ENCODE measurements around the gene ROR1. TPM values are rescaled to one million over a fixed set of nuclear protein-coding genes. Genes with fewer than 3 reads are reported as not detected.
A peak's percentile ranks its signal among the peaks of the same experiment; 100 is the strongest.

The ROR1 gene
- total RNA-seq, 1 experiment from 2014 or later, result 56.3 TPM

DNA sequence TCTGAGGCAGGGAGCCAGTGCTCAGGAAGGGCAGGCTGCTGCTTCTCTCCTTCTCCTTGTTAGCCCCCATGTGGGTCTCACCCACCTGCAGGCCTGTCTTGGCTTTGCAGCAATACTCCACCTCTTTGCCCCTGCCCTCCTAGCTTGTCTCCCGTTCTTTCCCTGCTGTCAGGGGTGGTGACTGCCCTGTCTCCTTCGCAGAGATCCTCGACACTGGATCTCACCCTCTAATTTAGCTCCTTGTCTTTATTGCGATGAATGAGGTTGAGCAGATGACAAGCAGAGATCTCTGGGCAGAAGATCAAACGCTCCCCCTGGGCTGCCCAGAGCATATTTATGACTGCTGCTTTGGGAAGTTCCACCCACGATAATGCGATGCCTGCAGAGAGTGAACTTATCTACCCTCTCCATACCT lies 199.2 kb downstream of the ROR1 start:
- POLR2A ChIA-PET, result no interaction called here
- Mint-ChIP-seq H3K4me3 (no peak overlapping the region), H3K9me3 (peaks cover 13% of the 10 kb centered on the region), H3K36me3 (peaks cover 11% of the 10 kb centered on the region), H3K27me3 (ENCODE audit: low read depth) (no peaks in the 10 kb centered on the region), H3K4me1 (peaks cover 20% of the 10 kb centered on the region), H3K27ac (0 out of 2 replicates have a peak overlapping the region, but pooled peaks have one; percentile 15)
- TF ChIP-seq, protein P1, sequence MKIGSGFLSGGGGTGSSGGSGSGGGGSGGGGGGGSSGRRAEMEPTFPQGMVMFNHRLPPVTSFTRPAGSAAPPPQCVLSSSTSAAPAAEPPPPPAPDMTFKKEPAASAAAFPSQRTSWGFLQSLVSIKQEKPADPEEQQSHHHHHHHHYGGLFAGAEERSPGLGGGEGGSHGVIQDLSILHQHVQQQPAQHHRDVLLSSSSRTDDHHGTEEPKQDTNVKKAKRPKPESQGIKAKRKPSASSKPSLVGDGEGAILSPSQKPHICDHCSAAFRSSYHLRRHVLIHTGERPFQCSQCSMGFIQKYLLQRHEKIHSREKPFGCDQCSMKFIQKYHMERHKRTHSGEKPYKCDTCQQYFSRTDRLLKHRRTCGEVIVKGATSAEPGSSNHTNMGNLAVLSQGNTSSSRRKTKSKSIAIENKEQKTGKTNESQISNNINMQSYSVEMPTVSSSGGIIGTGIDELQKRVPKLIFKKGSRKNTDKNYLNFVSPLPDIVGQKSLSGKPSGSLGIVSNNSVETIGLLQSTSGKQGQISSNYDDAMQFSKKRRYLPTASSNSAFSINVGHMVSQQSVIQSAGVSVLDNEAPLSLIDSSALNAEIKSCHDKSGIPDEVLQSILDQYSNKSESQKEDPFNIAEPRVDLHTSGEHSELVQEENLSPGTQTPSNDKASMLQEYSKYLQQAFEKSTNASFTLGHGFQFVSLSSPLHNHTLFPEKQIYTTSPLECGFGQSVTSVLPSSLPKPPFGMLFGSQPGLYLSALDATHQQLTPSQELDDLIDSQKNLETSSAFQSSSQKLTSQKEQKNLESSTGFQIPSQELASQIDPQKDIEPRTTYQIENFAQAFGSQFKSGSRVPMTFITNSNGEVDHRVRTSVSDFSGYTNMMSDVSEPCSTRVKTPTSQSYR (CRISPR knock-in tag; IDR thresholded peaks at IDR 0.05), result no peak
- TF ChIP-seq, protein P2, sequence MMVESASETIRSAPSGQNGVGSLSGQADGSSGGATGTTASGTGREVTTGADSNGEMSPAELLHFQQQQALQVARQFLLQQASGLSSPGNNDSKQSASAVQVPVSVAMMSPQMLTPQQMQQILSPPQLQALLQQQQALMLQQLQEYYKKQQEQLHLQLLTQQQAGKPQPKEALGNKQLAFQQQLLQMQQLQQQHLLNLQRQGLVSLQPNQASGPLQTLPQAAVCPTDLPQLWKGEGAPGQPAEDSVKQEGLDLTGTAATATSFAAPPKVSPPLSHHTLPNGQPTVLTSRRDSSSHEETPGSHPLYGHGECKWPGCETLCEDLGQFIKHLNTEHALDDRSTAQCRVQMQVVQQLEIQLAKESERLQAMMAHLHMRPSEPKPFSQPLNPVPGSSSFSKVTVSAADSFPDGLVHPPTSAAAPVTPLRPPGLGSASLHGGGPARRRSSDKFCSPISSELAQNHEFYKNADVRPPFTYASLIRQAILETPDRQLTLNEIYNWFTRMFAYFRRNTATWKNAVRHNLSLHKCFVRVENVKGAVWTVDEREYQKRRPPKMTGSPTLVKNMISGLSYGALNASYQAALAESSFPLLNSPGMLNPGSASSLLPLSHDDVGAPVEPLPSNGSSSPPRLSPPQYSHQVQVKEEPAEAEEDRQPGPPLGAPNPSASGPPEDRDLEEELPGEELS (CRISPR knock-in tag; IDR thresholded peaks at IDR 0.05), result no peak
- TF ChIP-seq NR2C2 (CRISPR knock-in tag; IDR thresholded peaks at IDR 0.05) (no peak), GABPB1 (CRISPR knock-in tag; IDR thresholded peaks at IDR 0.05) (no peak)
- TF ChIP-seq, protein P3, sequence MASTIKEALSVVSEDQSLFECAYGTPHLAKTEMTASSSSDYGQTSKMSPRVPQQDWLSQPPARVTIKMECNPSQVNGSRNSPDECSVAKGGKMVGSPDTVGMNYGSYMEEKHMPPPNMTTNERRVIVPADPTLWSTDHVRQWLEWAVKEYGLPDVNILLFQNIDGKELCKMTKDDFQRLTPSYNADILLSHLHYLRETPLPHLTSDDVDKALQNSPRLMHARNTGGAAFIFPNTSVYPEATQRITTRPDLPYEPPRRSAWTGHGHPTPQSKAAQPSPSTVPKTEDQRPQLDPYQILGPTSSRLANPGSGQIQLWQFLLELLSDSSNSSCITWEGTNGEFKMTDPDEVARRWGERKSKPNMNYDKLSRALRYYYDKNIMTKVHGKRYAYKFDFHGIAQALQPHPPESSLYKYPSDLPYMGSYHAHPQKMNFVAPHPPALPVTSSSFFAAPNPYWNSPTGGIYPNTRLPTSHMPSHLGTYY (CRISPR knock-in tag; IDR thresholded peaks at IDR 0.05), result no peak
- TF ChIP-seq, protein P4, sequence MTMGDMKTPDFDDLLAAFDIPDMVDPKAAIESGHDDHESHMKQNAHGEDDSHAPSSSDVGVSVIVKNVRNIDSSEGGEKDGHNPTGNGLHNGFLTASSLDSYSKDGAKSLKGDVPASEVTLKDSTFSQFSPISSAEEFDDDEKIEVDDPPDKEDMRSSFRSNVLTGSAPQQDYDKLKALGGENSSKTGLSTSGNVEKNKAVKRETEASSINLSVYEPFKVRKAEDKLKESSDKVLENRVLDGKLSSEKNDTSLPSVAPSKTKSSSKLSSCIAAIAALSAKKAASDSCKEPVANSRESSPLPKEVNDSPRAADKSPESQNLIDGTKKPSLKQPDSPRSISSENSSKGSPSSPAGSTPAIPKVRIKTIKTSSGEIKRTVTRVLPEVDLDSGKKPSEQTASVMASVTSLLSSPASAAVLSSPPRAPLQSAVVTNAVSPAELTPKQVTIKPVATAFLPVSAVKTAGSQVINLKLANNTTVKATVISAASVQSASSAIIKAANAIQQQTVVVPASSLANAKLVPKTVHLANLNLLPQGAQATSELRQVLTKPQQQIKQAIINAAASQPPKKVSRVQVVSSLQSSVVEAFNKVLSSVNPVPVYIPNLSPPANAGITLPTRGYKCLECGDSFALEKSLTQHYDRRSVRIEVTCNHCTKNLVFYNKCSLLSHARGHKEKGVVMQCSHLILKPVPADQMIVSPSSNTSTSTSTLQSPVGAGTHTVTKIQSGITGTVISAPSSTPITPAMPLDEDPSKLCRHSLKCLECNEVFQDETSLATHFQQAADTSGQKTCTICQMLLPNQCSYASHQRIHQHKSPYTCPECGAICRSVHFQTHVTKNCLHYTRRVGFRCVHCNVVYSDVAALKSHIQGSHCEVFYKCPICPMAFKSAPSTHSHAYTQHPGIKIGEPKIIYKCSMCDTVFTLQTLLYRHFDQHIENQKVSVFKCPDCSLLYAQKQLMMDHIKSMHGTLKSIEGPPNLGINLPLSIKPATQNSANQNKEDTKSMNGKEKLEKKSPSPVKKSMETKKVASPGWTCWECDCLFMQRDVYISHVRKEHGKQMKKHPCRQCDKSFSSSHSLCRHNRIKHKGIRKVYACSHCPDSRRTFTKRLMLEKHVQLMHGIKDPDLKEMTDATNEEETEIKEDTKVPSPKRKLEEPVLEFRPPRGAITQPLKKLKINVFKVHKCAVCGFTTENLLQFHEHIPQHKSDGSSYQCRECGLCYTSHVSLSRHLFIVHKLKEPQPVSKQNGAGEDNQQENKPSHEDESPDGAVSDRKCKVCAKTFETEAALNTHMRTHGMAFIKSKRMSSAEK (CRISPR knock-in tag; IDR thresholded peaks at IDR 0.05; ENCODE audit: borderline replicate concordance), result no peak
- TF ChIP-seq, protein P5, sequence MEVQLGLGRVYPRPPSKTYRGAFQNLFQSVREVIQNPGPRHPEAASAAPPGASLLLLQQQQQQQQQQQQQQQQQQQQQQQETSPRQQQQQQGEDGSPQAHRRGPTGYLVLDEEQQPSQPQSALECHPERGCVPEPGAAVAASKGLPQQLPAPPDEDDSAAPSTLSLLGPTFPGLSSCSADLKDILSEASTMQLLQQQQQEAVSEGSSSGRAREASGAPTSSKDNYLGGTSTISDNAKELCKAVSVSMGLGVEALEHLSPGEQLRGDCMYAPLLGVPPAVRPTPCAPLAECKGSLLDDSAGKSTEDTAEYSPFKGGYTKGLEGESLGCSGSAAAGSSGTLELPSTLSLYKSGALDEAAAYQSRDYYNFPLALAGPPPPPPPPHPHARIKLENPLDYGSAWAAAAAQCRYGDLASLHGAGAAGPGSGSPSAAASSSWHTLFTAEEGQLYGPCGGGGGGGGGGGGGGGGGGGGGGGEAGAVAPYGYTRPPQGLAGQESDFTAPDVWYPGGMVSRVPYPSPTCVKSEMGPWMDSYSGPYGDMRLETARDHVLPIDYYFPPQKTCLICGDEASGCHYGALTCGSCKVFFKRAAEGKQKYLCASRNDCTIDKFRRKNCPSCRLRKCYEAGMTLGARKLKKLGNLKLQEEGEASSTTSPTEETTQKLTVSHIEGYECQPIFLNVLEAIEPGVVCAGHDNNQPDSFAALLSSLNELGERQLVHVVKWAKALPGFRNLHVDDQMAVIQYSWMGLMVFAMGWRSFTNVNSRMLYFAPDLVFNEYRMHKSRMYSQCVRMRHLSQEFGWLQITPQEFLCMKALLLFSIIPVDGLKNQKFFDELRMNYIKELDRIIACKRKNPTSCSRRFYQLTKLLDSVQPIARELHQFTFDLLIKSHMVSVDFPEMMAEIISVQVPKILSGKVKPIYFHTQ (CRISPR knock-in tag; IDR thresholded peaks at IDR 0.05), result no peak
- DNase-seq (ENCODE audit: low spot score), result peak; percentile 38
- CTCF ChIA-PET, result interaction anchor here (1.3 to 1.6 kb wide), 2 partner anchors 51 to 281 kb away, joined by 4 to 5 read pairs; no protein-coding TSS in a partner anchor
- peak; percentile 93 for ATAC-seq

DNA sequence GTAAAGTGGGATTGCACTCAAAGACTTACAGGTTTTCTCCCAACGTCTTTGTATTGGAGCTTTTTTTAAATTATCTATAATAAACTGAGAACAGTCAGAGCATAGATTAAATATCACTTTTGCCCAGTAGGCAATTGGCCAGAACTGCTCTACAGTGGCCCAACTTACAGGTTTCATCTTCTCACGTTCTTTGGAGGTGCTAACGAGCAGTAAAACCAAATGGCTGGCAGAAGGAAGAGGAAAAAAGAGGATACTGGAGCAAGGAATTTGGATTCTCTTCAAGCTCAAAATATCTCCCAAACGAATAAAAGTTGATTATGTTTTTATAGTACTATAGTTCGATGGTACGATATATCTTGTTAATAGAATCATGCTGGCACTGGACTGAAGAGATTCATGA lies 201.1 kb downstream of the ROR1 start:
- CTCF ChIA-PET, result interaction anchor here (1.1 kb wide), 1 partner anchor 283 kb away, joined by 4 read pairs; no protein-coding TSS in a partner anchor
- TF ChIP-seq ZNF219 (CRISPR knock-in tag; IDR thresholded peaks at IDR 0.05; ENCODE audit: borderline replicate concordance) (no peak), FOXK1 (CRISPR knock-in tag; IDR thresholded peaks at IDR 0.05) (no peak), ELF4 (CRISPR knock-in tag; IDR thresholded peaks at IDR 0.05; ENCODE audit: low read depth) (no peak), ZNF416 (CRISPR knock-in tag; IDR thresholded peaks at IDR 0.05) (no peak), PRRX2 (CRISPR knock-in tag; IDR thresholded peaks at IDR 0.05) (no peak), NFYB (CRISPR knock-in tag; conservative IDR thresholded peaks at IDR 0.05; ENCODE audit: low read depth) (no peak)
- TF ChIP-seq, protein P6, sequence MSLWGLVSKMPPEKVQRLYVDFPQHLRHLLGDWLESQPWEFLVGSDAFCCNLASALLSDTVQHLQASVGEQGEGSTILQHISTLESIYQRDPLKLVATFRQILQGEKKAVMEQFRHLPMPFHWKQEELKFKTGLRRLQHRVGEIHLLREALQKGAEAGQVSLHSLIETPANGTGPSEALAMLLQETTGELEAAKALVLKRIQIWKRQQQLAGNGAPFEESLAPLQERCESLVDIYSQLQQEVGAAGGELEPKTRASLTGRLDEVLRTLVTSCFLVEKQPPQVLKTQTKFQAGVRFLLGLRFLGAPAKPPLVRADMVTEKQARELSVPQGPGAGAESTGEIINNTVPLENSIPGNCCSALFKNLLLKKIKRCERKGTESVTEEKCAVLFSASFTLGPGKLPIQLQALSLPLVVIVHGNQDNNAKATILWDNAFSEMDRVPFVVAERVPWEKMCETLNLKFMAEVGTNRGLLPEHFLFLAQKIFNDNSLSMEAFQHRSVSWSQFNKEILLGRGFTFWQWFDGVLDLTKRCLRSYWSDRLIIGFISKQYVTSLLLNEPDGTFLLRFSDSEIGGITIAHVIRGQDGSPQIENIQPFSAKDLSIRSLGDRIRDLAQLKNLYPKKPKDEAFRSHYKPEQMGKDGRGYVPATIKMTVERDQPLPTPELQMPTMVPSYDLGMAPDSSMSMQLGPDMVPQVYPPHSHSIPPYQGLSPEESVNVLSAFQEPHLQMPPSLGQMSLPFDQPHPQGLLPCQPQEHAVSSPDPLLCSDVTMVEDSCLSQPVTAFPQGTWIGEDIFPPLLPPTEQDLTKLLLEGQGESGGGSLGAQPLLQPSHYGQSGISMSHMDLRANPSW (CRISPR knock-in tag; conservative IDR thresholded peaks at IDR 0.05; ENCODE audit: low read depth), result no peak
- TF ChIP-seq, protein P7, sequence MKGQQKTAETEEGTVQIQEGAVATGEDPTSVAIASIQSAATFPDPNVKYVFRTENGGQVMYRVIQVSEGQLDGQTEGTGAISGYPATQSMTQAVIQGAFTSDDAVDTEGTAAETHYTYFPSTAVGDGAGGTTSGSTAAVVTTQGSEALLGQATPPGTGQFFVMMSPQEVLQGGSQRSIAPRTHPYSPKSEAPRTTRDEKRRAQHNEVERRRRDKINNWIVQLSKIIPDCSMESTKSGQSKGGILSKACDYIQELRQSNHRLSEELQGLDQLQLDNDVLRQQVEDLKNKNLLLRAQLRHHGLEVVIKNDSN (CRISPR knock-in tag; IDR thresholded peaks at IDR 0.05), result no peak
- TF ChIP-seq, protein P8, sequence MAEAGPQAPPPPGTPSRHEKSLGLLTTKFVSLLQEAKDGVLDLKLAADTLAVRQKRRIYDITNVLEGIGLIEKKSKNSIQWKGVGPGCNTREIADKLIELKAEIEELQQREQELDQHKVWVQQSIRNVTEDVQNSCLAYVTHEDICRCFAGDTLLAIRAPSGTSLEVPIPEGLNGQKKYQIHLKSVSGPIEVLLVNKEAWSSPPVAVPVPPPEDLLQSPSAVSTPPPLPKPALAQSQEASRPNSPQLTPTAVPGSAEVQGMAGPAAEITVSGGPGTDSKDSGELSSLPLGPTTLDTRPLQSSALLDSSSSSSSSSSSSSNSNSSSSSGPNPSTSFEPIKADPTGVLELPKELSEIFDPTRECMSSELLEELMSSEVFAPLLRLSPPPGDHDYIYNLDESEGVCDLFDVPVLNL (CRISPR knock-in tag; IDR thresholded peaks at IDR 0.05; ENCODE audit: borderline replicate concordance, low read depth), result no peak

More for the DNA sequence above, 201.1 kb downstream of the ROR1 start:
- H3K27ac Mint-ChIP-seq, result no peak overlapping the region
- H3K4me1 Mint-ChIP-seq, result peaks cover 33% of the 10 kb centered on the region
- ATAC-seq (no peak), DNase-seq (ENCODE audit: low spot score) (no peak)
- no peak overlapping the region for H3K4me3 Mint-ChIP-seq
- H3K9me3 Mint-ChIP-seq, result no peaks in the 10 kb centered on the region
- POLR2A ChIA-PET, result no interaction called here
- no peaks in the 10 kb centered on the region for H3K36me3 Mint-ChIP-seq
- H3K27me3 Mint-ChIP-seq (ENCODE audit: low read depth), result no peaks in the 10 kb centered on the region
